GM13977 (cell line): Measurements from ENCODE around the gene IGF2R.

ENCODE experiments used
- DNase-seq: peaks from one replicate; pipeline ENCODE4 v3.0.0; 2012; ENCODE audit warnings: low spot score
- CTCF ChIP-seq: IDR thresholded peaks from 2 replicates; pipeline ENCODE4 v1.5.1; 2012; ENCODE audit warnings: mild to moderate bottlenecking, control low read depth; ENCODE audit not compliant: insufficient read depth; ENCODE audit errors: extremely low read depth, missing control alignments
- in situ Hi-C: fragments of 300-500 bp; cut with MboI; formaldehyde crosslinking; loops from one replicate; pipeline ENCODE4 v1.12.0; 2022; ENCODE audit warnings: low sequenced_read_pairs, low pct_unique_long_range_greater_than_20kb, mixed read lengths, inconsistent platforms; ENCODE audit not compliant: unreplicated experiment

IGF2R gene

GRCh38 chr6:160022101-160022500 is 53.2 kb downstream of the IGF2R start:
- no peak for TF ChIP-seq CTCF
- in situ Hi-C loops = no loop called here
- DNase-seq = no peak

- TF ChIP-seq CTCF = no peak
- in situ Hi-C loops = no loop called here
- no peak for DNase-seq
Observed at GRCh38 chr6:160022793-160023192, 53.9 kb downstream of the IGF2R start.

- TF ChIP-seq CTCF = no peak
- no peak for DNase-seq
- in situ Hi-C loops = no loop called here
Observed at GRCh38 chr6:160024152-160024551, 55.3 kb downstream of the IGF2R start.

GRCh38 chr6:160027076-160027475 is 58.2 kb downstream of the IGF2R start:
- in situ Hi-C loops = no loop called here
- no peak for TF ChIP-seq CTCF
- DNase-seq = no peak

GRCh38 chr6:160027931-160028330 is 59.0 kb downstream of the IGF2R start:
- in situ Hi-C loops = no loop called here
- no peak for TF ChIP-seq CTCF
- DNase-seq = no peak

GRCh38 chr6:160028487-160029275 is 59.8 kb downstream of the IGF2R start:
- no peak for DNase-seq
- TF ChIP-seq CTCF = no peak
- in situ Hi-C loops = no loop called here
